Measurements from ENCODE around the gene MAZ.
A peak's percentile ranks its signal among the peaks of the same experiment; 100 is the strongest.

The MAZ gene

GRCh38 chr16:29813644-29814562 lies 7.6 kb downstream of the MAZ start:
- no peak overlapping the region for H3K4me3 ChIP-seq (ENCODE audit: low read depth, low read length)
- no peak for TF ChIP-seq CTCF (IDR thresholded peaks at IDR 0.05; ENCODE audit: low read depth, low read length)

GRCh38 chr16:29814592-29814991 lies 8.3 kb downstream of the MAZ start:
- no peak for TF ChIP-seq CTCF (IDR thresholded peaks at IDR 0.05; ENCODE audit: low read depth, low read length)
- no peak overlapping the region for H3K4me3 ChIP-seq (ENCODE audit: low read depth, low read length)

GRCh38 chr16:29815032-29815721 lies 8.8 kb downstream of the MAZ start:
- no peak for TF ChIP-seq CTCF (IDR thresholded peaks at IDR 0.05; ENCODE audit: low read depth, low read length)
- H3K4me3 ChIP-seq (ENCODE audit: low read depth, low read length) = peak overlapping the region; percentile 78

- TF ChIP-seq CTCF (IDR thresholded peaks at IDR 0.05; ENCODE audit: low read depth, low read length) = peak; percentile 80
Observed at GRCh38 chr16:29815793-29816693, 9.7 kb downstream of the MAZ start, which contains the start of gene PAGR1. Gene PAGR1, plus strand, starts transcription at chr16:29816152. Its CDS starts 374 bp downstream, at chr16:29816526.

GRCh38 chr16:29816694-29817441 lies 10.5 kb downstream of the MAZ start:
- TF ChIP-seq CTCF (IDR thresholded peaks at IDR 0.05; ENCODE audit: low read depth, low read length) = no peak
- peak overlapping the region; percentile 78 for H3K4me3 ChIP-seq (ENCODE audit: low read depth, low read length)

More at GRCh38 chr16:29815793-29816693, 9.7 kb downstream of the MAZ start, which contains the start of gene PAGR1:
- peak within 1 kb of the TSS; percentile 78 for H3K4me3 ChIP-seq (ENCODE audit: low read depth, low read length)

- TF ChIP-seq CTCF (IDR thresholded peaks at IDR 0.05; ENCODE audit: low read depth, low read length) = no peak
- no peak overlapping the region for H3K4me3 ChIP-seq (ENCODE audit: low read depth, low read length)
Observed at GRCh38 chr16:29818082-29818481, 11.8 kb downstream of the MAZ start.

All from WI38 (cell line).